ENCODE data around the gene TSPAN32. TPM values are rescaled to one million over a fixed set of nuclear protein-coding genes. Genes with fewer than 3 reads are reported as not detected.
A peak's percentile ranks its signal among the peaks of the same experiment; 100 is the strongest.

Gene TSPAN32
- total and polyA plus RNA-seq, 4 experiments from 2014 or later, result 14.6 to 52.7 (median 45.9) TPM

GRCh38 chr11:2298131-2298794 lies 3.5 kb upstream of the TSPAN32 start:
- no peak for DNase-seq
- H3K36me3 ChIP-seq (ENCODE audit: insufficient read depth, low read length), result no peaks in the 10 kb centered on the region
- H3K9me3 Mint-ChIP-seq, result no peaks in the 10 kb centered on the region
- H3K4me1 Mint-ChIP-seq, result peaks cover 20 to 66% (median 32%) of the 10 kb centered on the region in 4 donors
- CTCF ChIA-PET (ENCODE audit: partially characterized antibody), result interaction anchor here (1.0 to 4.3 kb wide), 4 partner anchors 7 to 122 kb away, joined by 3 to 19 read pairs (median 7); no protein-coding TSS in a partner anchor
- H3K27ac ChIP-seq (ENCODE audit: low read depth, low read length), result no peak overlapping the region
- H3K9me3 ChIP-seq (ENCODE audit: control insufficient read depth in 1 of 2, low read length in 2 of 2), result no peaks in the 10 kb centered on the region
- peak overlapping the region in 2 of 8 donors; percentile 16 to 39 for H3K4me3 Mint-ChIP-seq
- intact Hi-C loops (cut with micrococcal nuclease), result no loop called here
- H3K27me3 Mint-ChIP-seq, result no peaks in the 10 kb centered on the region
- H3K4me3 ChIP-seq (ENCODE audit: low read length in 2 of 2), result no peak overlapping the region
- H3K36me3 Mint-ChIP-seq, result peaks cover 0 to 26% of the 10 kb centered on the region in 2 donors
- POLR2A ChIA-PET (ENCODE audit: partially characterized antibody), result interaction anchor here (1.2 to 3.7 kb wide), 2 partner anchors 102 to 123 kb away, joined by 3 to 7 read pairs; partner anchors contain the start of gene TSSC4
- peaks cover 52% of the 10 kb centered on the region for H3K4me1 ChIP-seq (ENCODE audit: insufficient read depth, low read length)
- H3K27ac Mint-ChIP-seq, result peak overlapping the region; percentile 37 to 88 (median 83)
- no peaks in the 10 kb centered on the region for H3K27me3 ChIP-seq (ENCODE audit: insufficient read depth, low read length)

GRCh38 chr11:2298795-2299761 lies 2.7 kb upstream of the TSPAN32 start:
- H3K27me3 Mint-ChIP-seq, result no peaks in the 10 kb centered on the region
- Histone ChIP-seq H3K27ac (ENCODE audit: low read depth, low read length) (no peak overlapping the region), H3K36me3 (ENCODE audit: insufficient read depth, low read length) (no peaks in the 10 kb centered on the region), H3K27me3 (ENCODE audit: insufficient read depth, low read length) (no peaks in the 10 kb centered on the region), H3K9me3 (ENCODE audit: control insufficient read depth in 1 of 2, low read length in 2 of 2) (no peaks in the 10 kb centered on the region), H3K4me1 (ENCODE audit: insufficient read depth, low read length) (peaks cover 61% of the 10 kb centered on the region), H3K4me3 (ENCODE audit: low read length in 2 of 2) (no peak overlapping the region)
- H3K27ac Mint-ChIP-seq, result peak overlapping the region; percentile 22 to 86 (median 78)
- no peaks in the 10 kb centered on the region for H3K9me3 Mint-ChIP-seq
- DNase-seq, result peak in 1 of 5 donors; percentile 12
- H3K4me1 Mint-ChIP-seq, result peaks cover 20 to 69% (median 33%) of the 10 kb centered on the region in 4 donors
- POLR2A ChIA-PET (ENCODE audit: partially characterized antibody), result interaction anchor here (3.7 to 5.2 kb wide), 2 partner anchors 101 to 122 kb away, joined by 7 to 73 read pairs; partner anchors contain the start of gene TSSC4
- peak overlapping the region in 6 of 8 donors; percentile 27 to 83 (median 66) for H3K4me3 Mint-ChIP-seq
- intact Hi-C loops (cut with micrococcal nuclease), result loop anchor here (1.0 kb wide), 1 partner anchor 102 kb away; no protein-coding TSS in a partner anchor
- peaks cover 0 to 26% of the 10 kb centered on the region in 2 donors for H3K36me3 Mint-ChIP-seq
- CTCF ChIA-PET (ENCODE audit: partially characterized antibody), result interaction anchor here (1.0 to 2.7 kb wide), 4 partner anchors 101 to 122 kb away, joined by 3 to 13 read pairs (median 7); partner anchors contain the start of gene TSSC4

- Histone ChIP-seq H3K27ac (ENCODE audit: low read depth, low read length) (no peak overlapping the region), H3K36me3 (ENCODE audit: insufficient read depth, low read length) (no peaks in the 10 kb centered on the region), H3K9me3 (ENCODE audit: control insufficient read depth in 1 of 2, low read length in 2 of 2) (no peaks in the 10 kb centered on the region), H3K4me1 (ENCODE audit: insufficient read depth, low read length) (peaks cover 68% of the 10 kb centered on the region), H3K4me3 (ENCODE audit: low read length in 2 of 2) (no peak overlapping the region), H3K27me3 (ENCODE audit: insufficient read depth, low read length) (no peaks in the 10 kb centered on the region)
- Mint-ChIP-seq H3K27ac (peak overlapping the region; percentile 22 to 86 (median 78)), H3K36me3 (peaks cover 0 to 26% of the 10 kb centered on the region in 2 donors), H3K4me1 (peaks cover 20 to 71% (median 34%) of the 10 kb centered on the region in 4 donors), H3K4me3 (peak overlapping the region in 6 of 8 donors; percentile 27 to 83 (median 66)), H3K9me3 (no peaks in the 10 kb centered on the region), H3K27me3 (no peaks in the 10 kb centered on the region)
- intact Hi-C loops (cut with micrococcal nuclease), result loop anchor here (1.0 to 5.0 kb wide), 3 partner anchors 78 to 588 kb away; partner anchors contain the start of genes CD81 and CDKN1C
- DNase-seq, result no peak
- ChIA-PET POLR2A (ENCODE audit: partially characterized antibody) (interaction anchor here (3.7 to 5.2 kb wide), 2 partner anchors 100 to 121 kb away, joined by 7 to 73 read pairs; partner anchors contain the start of gene TSSC4), CTCF (ENCODE audit: partially characterized antibody) (interaction anchor here (1.2 to 2.7 kb wide), 3 partner anchors 101 to 121 kb away, joined by 6 to 13 read pairs (median 8); partner anchors contain the start of gene TSSC4)
Measured at GRCh38 chr11:2299773-2300172, 2.0 kb upstream of the TSPAN32 start.

GRCh38 chr11:2300290-2300935 lies 1.4 kb upstream of the TSPAN32 start:
- Histone ChIP-seq H3K27ac (ENCODE audit: low read depth, low read length) (peak overlapping the region; percentile 60), H3K9me3 (ENCODE audit: control insufficient read depth in 1 of 2, low read length in 2 of 2) (no peaks in the 10 kb centered on the region), H3K4me1 (ENCODE audit: insufficient read depth, low read length) (peaks cover 74% of the 10 kb centered on the region), H3K36me3 (ENCODE audit: insufficient read depth, low read length) (no peaks in the 10 kb centered on the region), H3K4me3 (ENCODE audit: low read length in 2 of 2) (peak overlapping the region in 1 of 2 donors; percentile 63), H3K27me3 (ENCODE audit: insufficient read depth, low read length) (no peaks in the 10 kb centered on the region)
- H3K27ac Mint-ChIP-seq, result peak overlapping the region; percentile 78 to 95 (median 89)
- H3K36me3 Mint-ChIP-seq, result peaks cover 0 to 29% of the 10 kb centered on the region in 2 donors
- intact Hi-C loops (cut with micrococcal nuclease), result loop anchor here (5.0 kb wide), 2 partner anchors 77 to 587 kb away; partner anchors contain the start of genes CD81 and CDKN1C
- H3K9me3 Mint-ChIP-seq, result no peaks in the 10 kb centered on the region
- DNase-seq, result peak in 2 of 5 donors; percentile 12 to 16
- CTCF ChIA-PET (ENCODE audit: partially characterized antibody), result interaction anchor here (1.1 to 8.6 kb wide), 3 partner anchors 100 to 120 kb away, joined by 3 to 262 read pairs (median 13); partner anchors contain the start of gene TSSC4
- POLR2A ChIA-PET (ENCODE audit: partially characterized antibody), result interaction anchor here (1.4 to 5.2 kb wide), 6 partner anchors 10 to 1079 kb away, joined by 3 to 73 read pairs (median 16); partner anchors contain the start of genes CD81, TSSC4 and ZNF195
- H3K4me3 Mint-ChIP-seq, result peak overlapping the region; percentile 86 to 97 (median 96)
- peaks cover 22 to 71% (median 36%) of the 10 kb centered on the region in 4 donors for H3K4me1 Mint-ChIP-seq
- no peaks in the 10 kb centered on the region for H3K27me3 Mint-ChIP-seq

GRCh38 chr11:2300936-2301630 lies 730 bp upstream of the TSPAN32 start:
- H3K36me3 Mint-ChIP-seq, result peaks cover 4 to 29% of the 10 kb centered on the region in 2 donors
- Histone ChIP-seq H3K4me1 (ENCODE audit: insufficient read depth, low read length) (peaks cover 81% of the 10 kb centered on the region), H3K36me3 (ENCODE audit: insufficient read depth, low read length) (no peaks in the 10 kb centered on the region), H3K27ac (ENCODE audit: low read depth, low read length) (peak overlapping the region; percentile 60), H3K27me3 (ENCODE audit: insufficient read depth, low read length) (no peaks in the 10 kb centered on the region), H3K9me3 (ENCODE audit: control insufficient read depth in 1 of 2, low read length in 2 of 2) (no peaks in the 10 kb centered on the region), H3K4me3 (ENCODE audit: low read length in 2 of 2) (peak overlapping the region; percentile 34 to 63)
- intact Hi-C loops (cut with micrococcal nuclease), result loop anchor here (1.0 to 5.0 kb wide), 3 partner anchors 76 to 586 kb away; partner anchors contain the start of genes CD81, CDKN1C and TSSC4
- no peaks in the 10 kb centered on the region for H3K27me3 Mint-ChIP-seq
- DNase-seq, result no peak
- peak overlapping the region; percentile 90 to 95 (median 92) for H3K27ac Mint-ChIP-seq
- peak overlapping the region; percentile 86 to 97 (median 96) for H3K4me3 Mint-ChIP-seq
- POLR2A ChIA-PET (ENCODE audit: partially characterized antibody), result interaction anchor here (0.6 to 5.6 kb wide), 13 partner anchors 10 to 1078 kb away, joined by 3 to 73 read pairs (median 4); partner anchors contain the start of genes CD81, LSP1, TSSC4 and ZNF195
- peaks cover 28 to 75% (median 42%) of the 10 kb centered on the region in 4 donors for H3K4me1 Mint-ChIP-seq
- CTCF ChIA-PET (ENCODE audit: partially characterized antibody), result interaction anchor here (0.6 to 8.6 kb wide), 6 partner anchors 9 to 119 kb away, joined by 3 to 262 read pairs (median 4); partner anchors contain the start of gene TSSC4
- H3K9me3 Mint-ChIP-seq, result no peaks in the 10 kb centered on the region
